SK-N-SH (cell line): Measurements from ENCODE around the gene CPB2.

Experiments used
- CTCF ChIP-seq: fragments of 200-600 bp; sonication (generic); IDR thresholded peaks from 2 replicates; pipeline ENCODE4 v1.6.1; 2017; ENCODE audit warnings: antibody characterized with exemption, mild to moderate bottlenecking, moderate library complexity
- EP300 ChIP-seq, 2 experiments: IDR thresholded peaks; 2 replicates each; pipeline versions ENCODE4 v1.4.0 to v1.6.1; 2012; ENCODE audit warnings: borderline replicate concordance in 1 of 2, low read depth in 1 of 2, low read length in 1 of 2
- EZH2phosphoT487 ChIP-seq: fragments of 200-600 bp; sonication (generic); IDR thresholded peaks from 2 replicates; pipeline ENCODE4 v1.6.1; 2017; ENCODE audit warnings: low read depth, mixed run types, mild to moderate bottlenecking, antibody characterized with exemption, moderate library complexity, borderline replicate concordance
- MXI1 ChIP-seq: IDR thresholded peaks from 2 replicates; pipeline ENCODE4 v1.6.1; 2012; ENCODE audit warnings: mild to moderate bottlenecking, low read depth, low read length, improper control_type of control experiment
- POLR2AphosphoS5 ChIP-seq: IDR thresholded peaks from 2 replicates; pipeline ENCODE4 v1.6.1; 2012; ENCODE audit warnings: low read depth, low read length
- REST ChIP-seq: IDR thresholded peaks from 2 replicates; pipeline ENCODE4 v1.6.1; 2012; ENCODE audit warnings: mild to moderate bottlenecking, low read depth, low read length, moderate library complexity
- RXRA ChIP-seq: IDR thresholded peaks from 2 replicates; pipeline ENCODE4 v1.4.0; 2012; ENCODE audit warnings: low read depth, mild to moderate bottlenecking, borderline replicate concordance
- SIN3A ChIP-seq: IDR thresholded peaks from 2 replicates; pipeline ENCODE4 v1.6.1; 2012; ENCODE audit warnings: low read depth, mild to moderate bottlenecking, low read length, moderate library complexity, borderline replicate concordance
- SMC3 ChIP-seq: IDR thresholded peaks from 2 replicates; pipeline ENCODE4 v1.6.1; 2012; ENCODE audit warnings: low read depth, low read length, improper control_type of control experiment

GRCh38 chr13:46145950-46146349, 41.1 kb upstream of the CPB2 start:
- TF ChIP-seq CTCF = no peak
- no peak for TF ChIP-seq EZH2phosphoT487
- no peak for TF ChIP-seq SIN3A
- TF ChIP-seq RXRA = no peak
- TF ChIP-seq REST = no peak
- no peak for TF ChIP-seq EP300 (IDR thresholded peaks at IDR 0.05; ENCODE audit: borderline replicate concordance in 1 of 2, low read depth in 1 of 2, low read length in 1 of 2)
- no peak for TF ChIP-seq POLR2AphosphoS5
- TF ChIP-seq MXI1 = no peak
- TF ChIP-seq SMC3 = no peak
